Adrenal gland (tissue), 5 donors: ENCODE data around the gene CFAP58.

Experiments used
- POLR2A ChIP-seq, 2 donors: fragments of 450-650 bp; IDR thresholded peaks; one replicate each; pipeline ENCODE4 v1.6.1; 2017; ENCODE audit warnings: antibody characterized with exemption in 2 of 2, mild to moderate bottlenecking in 2 of 2, moderate library complexity in 1 of 2
- TF ChIP-seq, protein P1 (sequence below), 6 experiments: fragments of 450-650 bp in 4 of 6; fragments of 200-600 bp in 2 of 6; sonication (generic) in 1 of 6; IDR thresholded peaks; 1 replicate in 5 of 6; 2 replicates in 1 of 6; pipeline versions ENCODE4 v1.5.1 to v1.8.0; 2016 to 2021; ENCODE audit warnings: antibody characterized with exemption in 6 of 6, mild to moderate bottlenecking in 2 of 6, moderate library complexity in 1 of 6
- donor health status: DM: no; HTN: no; CAD: no.

DNA sequence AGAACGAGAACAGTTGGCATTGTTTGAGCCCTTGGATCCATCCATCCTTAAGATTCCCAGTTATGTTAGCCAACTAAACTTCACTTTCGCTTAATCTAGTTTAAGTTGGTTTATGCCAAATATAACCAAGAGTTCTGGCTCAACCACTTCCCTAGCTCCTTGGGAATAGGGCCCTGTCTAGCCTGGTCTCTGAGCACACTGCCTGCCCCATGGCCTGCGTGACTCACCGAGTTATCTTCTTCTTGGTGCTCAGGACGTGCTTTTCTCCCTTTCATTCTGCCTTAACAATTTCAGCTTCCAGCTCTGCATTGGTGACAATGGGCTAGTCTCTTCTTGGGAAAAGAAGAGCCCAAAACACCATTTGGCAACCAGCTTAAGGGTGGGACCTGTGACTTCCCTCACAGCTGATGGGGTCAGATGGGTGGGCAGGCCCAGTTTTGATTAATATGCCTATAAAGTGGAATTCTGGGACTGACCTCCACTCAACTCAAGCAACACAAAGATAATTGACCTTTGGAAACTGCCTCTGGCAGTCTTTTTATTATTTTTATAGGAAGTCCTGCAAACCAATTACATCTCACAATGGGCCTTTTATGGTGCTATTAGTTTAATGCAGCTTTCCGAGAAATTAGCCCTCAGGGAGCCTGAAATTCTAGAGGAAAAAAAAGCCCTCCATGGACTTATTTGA lies 126.4 kb downstream of the CFAP58 start:
- TF ChIP-seq, protein P1, sequence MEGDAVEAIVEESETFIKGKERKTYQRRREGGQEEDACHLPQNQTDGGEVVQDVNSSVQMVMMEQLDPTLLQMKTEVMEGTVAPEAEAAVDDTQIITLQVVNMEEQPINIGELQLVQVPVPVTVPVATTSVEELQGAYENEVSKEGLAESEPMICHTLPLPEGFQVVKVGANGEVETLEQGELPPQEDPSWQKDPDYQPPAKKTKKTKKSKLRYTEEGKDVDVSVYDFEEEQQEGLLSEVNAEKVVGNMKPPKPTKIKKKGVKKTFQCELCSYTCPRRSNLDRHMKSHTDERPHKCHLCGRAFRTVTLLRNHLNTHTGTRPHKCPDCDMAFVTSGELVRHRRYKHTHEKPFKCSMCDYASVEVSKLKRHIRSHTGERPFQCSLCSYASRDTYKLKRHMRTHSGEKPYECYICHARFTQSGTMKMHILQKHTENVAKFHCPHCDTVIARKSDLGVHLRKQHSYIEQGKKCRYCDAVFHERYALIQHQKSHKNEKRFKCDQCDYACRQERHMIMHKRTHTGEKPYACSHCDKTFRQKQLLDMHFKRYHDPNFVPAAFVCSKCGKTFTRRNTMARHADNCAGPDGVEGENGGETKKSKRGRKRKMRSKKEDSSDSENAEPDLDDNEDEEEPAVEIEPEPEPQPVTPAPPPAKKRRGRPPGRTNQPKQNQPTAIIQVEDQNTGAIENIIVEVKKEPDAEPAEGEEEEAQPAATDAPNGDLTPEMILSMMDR (IDR thresholded peaks at IDR 0.05), result no peak
- TF ChIP-seq POLR2A (IDR thresholded peaks at IDR 0.05), result no peak
